ENCODE results near the gene SNX12.
"Not testable (repeated sequence)": the region's sequence is repeated elsewhere in the genome, so short reads cannot be mapped to it uniquely, and the experiment has no call there.

The SNX12 gene

DNA sequence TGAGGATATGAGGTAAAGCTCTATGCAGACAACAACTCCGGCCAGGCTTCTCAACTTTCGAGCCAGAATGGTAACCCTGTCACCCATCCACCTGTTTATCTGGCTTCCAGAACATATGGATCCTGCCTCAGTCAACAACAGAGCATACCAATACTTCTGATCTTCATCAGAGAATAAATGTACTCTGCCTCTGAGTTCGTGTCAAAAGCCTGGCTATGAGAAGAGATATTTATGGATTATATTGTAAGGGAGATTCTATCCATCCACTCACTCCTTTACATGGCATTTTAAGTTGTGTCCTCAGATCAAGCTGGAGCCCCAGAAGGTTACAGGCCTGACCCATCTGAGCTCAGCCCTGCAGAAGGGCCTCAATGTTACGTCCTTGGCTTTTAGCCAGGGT lies 17.8 kb upstream of the SNX12 start:
- no peak for DNase-seq

- DNase-seq = no peak
These were observed 14.7 kb upstream of the SNX12 start for GRCh38 chrX:71082822-71083221.

DNA sequence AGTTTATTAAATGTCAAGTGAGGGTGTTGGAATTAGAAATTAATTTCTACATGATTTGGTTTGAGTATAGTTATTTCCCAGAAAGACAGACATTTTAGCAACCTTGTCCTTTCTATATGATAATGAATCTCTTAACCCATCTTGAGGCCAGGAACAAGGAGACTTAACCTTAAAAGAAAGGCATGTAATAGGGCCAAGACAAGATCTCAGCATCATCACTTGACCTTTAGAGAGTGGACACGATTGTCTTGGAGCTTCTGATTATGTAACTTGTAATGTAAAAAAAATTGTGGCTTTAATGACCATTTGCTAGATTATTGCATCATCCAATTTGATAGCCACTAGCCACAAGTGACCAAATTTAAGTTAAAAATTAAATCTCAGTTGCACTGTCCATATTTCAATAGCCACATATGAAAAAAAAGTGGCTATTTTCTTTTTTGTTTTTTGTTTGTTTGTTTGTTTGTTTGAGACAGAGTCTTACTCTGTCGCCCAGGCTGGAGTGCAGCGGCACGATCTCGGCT lies 14.1 kb upstream of the SNX12 start:
- DNase-seq = no peak

DNA sequence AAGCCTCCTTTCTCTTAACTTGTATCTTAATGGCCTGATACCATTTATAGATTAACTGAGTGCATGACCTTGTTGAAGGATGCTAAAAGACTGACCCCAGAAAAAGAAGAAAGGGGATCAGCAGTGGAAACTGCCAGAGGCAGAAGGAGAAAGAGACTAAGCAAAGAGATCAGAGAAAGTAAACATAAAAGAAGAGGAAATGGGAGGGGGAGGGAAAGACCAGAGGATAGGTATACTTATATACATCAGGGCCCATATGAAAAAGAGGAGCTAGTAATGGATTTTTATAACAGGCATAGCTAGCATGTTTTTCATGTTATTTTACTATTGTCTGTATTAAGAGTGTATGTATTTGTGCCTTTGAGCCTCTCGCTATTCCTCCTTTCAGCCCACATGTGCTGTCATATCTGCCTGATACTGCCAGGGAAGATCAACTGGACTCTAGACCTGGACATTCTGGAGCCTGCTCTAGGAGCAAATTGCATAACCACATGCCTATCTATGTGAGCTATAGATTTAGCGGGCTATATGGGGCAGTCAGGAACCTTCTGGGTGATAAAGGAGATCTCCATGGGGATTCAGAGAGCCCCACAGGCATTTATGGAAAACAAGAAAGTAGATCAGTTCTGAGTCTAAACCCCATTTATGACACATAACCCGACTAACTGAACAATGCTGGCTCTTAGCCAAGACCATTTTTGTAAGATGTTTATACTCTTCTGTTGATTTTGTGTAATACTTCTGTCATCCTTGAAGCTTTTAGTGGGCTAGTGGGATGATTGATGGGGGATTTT lies 13.4 kb upstream of the SNX12 start:
- DNase-seq = no peak

GRCh38 chrX:71070531-71070930 lies 2.4 kb upstream of the SNX12 start:
- no peak for DNase-seq

DNA sequence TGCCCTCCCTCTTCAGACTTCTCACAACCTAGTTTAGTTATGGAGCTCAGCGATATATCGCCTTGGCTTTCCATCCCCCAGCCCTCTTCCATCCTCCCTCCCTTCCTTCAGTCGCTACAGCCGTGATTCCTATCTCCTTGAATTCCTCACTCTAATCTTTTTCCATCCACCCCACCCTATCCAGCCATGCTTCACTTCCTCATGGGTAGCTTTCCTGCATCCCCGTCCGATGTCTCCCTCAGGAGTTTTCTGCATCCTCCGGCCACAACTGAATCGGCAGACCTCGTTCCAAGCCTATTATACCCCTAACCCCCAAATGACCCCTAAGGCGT lies 456 bp downstream of the SNX12 start:
- DNase-seq = no peak

DNA sequence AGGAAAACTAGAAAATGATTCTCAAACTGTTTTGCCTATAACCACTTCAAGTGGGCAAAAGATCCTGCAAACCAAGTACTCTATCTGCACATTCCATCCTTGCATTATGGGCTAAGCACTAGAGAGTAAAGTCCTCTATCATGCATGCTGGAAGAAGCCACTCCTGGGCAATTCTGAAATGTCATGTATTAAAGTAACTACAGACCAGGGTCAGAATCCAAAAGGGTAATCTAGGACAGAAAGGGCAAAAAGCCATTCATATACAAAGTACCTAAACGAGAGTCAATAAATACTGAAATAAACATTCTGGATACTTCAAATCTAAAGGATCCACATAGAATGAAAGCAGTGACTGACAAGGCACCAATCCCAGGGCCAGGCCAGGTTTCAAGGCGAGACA lies 1.0 kb downstream of the SNX12 start:
- DNase-seq = no peak

- DNase-seq = no peak
These were observed 8.0 kb downstream of the SNX12 start for GRCh38 chrX:71060127-71060526.

DNA sequence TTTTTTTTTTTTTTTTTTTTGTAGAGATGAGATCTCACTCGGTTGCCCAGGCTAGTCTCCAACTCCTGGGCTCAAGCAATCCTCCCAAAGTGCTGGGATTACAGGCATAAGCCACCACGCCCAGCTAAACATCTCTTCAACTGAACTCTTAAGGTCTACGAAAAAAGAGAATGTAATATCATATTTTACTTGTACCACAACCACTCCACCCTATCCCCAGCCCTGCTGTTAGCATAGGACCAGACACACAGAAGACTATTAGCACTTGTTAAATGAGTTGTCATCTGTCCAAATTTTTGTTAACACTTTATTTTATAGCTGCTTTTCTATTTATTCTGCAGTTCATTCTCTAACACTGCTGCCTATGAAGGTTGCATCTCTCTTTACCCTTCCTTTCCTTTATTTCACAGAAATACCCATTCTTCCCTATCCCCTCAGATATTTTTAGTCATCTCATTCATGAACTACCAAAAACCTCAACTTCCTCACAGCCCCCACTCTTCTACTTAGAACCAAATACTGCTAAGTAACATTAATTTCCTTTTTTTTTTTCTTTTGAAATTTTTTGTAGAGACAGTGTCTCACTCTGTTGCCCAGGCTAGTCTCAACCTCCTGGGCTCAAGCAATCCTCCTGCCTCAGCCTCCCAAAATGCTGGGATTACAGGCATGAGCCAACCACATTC lies 10.1 kb downstream of the SNX12 start:
- no peak for DNase-seq

- DNase-seq = no peak
These were observed 11.3 kb downstream of the SNX12 start for GRCh38 chrX:71056867-71057266.

GRCh38 chrX:71053217-71053621 lies 14.9 kb downstream of the SNX12 start:
- DNase-seq = no peak

DNA sequence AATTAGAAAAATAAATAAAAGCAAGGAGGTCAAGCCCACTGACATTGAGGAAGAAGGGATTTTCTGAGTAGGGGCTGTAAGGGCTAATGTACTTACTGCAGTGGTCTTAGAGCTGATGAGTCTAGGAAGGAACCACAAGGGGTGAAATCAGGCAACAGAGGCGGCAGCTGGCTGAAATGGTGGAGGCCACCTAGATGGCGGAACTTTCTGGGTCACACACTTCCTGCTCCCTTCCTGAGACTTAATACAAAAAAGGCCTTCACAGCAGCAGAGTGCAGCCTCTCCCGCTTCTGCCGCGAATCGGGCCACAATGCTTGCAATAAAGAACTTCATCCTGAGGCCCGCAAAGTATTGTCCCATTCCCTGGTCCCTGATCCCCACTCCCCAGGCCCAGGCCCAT lies 15.4 kb downstream of the SNX12 start:
- no peak for DNase-seq

- DNase-seq = not testable (repeated sequence)
These were observed 20.2 kb downstream of the SNX12 start for GRCh38 chrX:71047891-71048290.

GRCh38 chrX:71017396-71017939 lies 50.7 kb downstream of the SNX12 start:
- no peak for DNase-seq

Data from SHP77 treated with DMSO at 0.1 percent for 48 hours (cell line).